DMS53 (cell line): ENCODE measurements around the gene IMPDH1.

ENCODE experiments used
- DNase-seq: peaks from one replicate; lab custom pipeline; 2025; lab: John Stamatoyannopoulos, UW

IMPDH1 gene

GRCh38 chr7:128405471-128406313, 4.1 kb downstream of the IMPDH1 start:
- peak; percentile 82 for DNase-seq

- peak; percentile 75 for DNase-seq
Measured at GRCh38 chr7:128404886-128405470, 4.8 kb downstream of the IMPDH1 start.

GRCh38 chr7:128404143-128404681, 5.6 kb downstream of the IMPDH1 start:
- DNase-seq = no peak

GRCh38 chr7:128403676-128404075, 6.1 kb downstream of the IMPDH1 start:
- no peak for DNase-seq

- DNase-seq = no peak
Measured at GRCh38 chr7:128402356-128402755, 7.4 kb downstream of the IMPDH1 start.

- no peak for DNase-seq
Measured at GRCh38 chr7:128400566-128400965, 9.2 kb downstream of the IMPDH1 start.

- DNase-seq = no peak
Measured at GRCh38 chr7:128399991-128400390, 9.8 kb downstream of the IMPDH1 start.

GRCh38 chr7:128398841-128399135, 11.0 kb downstream of the IMPDH1 start:
- DNase-seq = no peak

GRCh38 chr7:128398016-128398840, 11.6 kb downstream of the IMPDH1 start:
- DNase-seq = peak; percentile 76

- no peak for DNase-seq
Measured at GRCh38 chr7:128396357-128396756, 13.4 kb downstream of the IMPDH1 start.

- no peak for DNase-seq
Measured at GRCh38 chr7:128395748-128396147, 14.0 kb downstream of the IMPDH1 start.

- no peak for DNase-seq
Measured at GRCh38 chr7:128394904-128395496, 14.8 kb downstream of the IMPDH1 start.

- DNase-seq = no peak
Measured at GRCh38 chr7:128393526-128394330, 16.1 kb downstream of the IMPDH1 start.

- DNase-seq = no peak
Measured at GRCh38 chr7:128392446-128393327, 17.1 kb downstream of the IMPDH1 start.

GRCh38 chr7:128391805-128392204, 18.0 kb downstream of the IMPDH1 start:
- no peak for DNase-seq

GRCh38 chr7:128390871-128391565, 18.8 kb downstream of the IMPDH1 start:
- no peak for DNase-seq

- peak; percentile 43 for DNase-seq
Measured at GRCh38 chr7:128389618-128390329, 20.0 kb downstream of the IMPDH1 start.

- DNase-seq = no peak
Measured at GRCh38 chr7:128389085-128389617, 20.6 kb downstream of the IMPDH1 start.

- no peak for DNase-seq
Measured at GRCh38 chr7:128388145-128388485, 21.7 kb downstream of the IMPDH1 start.
